GM18508 (cell line): Measurements from ENCODE around the gene OPRPN.

Experiments used
- ATAC-seq: cut with Tn5 transposase; IDR thresholded peaks from one replicate; pipeline ENCODE4 v1.9.1; 2021; ENCODE audit warnings: moderate number of reproducible peaks; ENCODE audit not compliant: insufficient read depth, unreplicated experiment

The OPRPN gene

DNA sequence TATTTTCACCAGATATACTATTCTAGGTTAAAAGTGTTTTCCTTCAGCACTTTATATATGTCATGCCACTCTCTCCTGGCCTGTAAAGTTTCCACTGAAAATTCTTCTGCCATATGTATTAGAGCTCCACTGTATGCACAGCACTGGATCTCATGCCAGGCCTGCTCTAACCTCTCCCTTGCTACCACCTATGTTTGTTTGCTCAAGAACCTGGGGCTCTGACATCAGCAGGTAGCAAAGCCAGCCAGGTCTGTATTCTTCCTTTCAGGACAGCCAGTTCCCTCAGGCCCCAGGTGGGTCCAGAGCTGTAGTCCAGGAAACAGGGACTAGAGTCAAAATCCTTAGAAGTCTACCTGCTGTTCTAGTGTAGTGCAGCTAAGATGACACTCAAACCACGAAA is 55.2 kb downstream of the OPRPN start:
- no peak for ATAC-seq
